HuH-7.5 (cell line): Measurements from ENCODE around the gene STPG2.
"Not testable (repeated sequence)": the region's sequence is repeated elsewhere in the genome, so short reads cannot be mapped to it uniquely, and the experiment has no call there.

Source experiments
- DNase-seq: peaks from one replicate; pipeline ENCODE4 v3.0.0; 2011; ENCODE audit warnings: low spot score

Gene STPG2

DNA sequence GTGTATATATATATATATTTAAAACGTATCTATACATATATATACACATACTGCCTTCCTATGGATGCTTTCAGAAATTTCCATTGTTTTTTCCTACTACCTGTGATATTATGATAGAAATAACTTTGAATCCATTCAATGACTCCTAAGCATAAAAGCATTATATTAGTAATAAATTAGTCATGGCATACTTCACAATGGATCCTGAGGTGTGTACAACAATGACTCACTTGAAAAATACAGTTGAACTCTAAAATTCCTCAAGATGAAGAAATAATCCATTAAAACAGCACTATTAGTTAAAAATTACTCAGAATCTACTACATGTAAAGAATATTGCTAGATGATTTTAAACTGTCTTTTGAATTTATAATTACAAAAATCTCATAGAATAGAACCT, 201.1 kb downstream of the STPG2 start:
- no peak for DNase-seq

DNA sequence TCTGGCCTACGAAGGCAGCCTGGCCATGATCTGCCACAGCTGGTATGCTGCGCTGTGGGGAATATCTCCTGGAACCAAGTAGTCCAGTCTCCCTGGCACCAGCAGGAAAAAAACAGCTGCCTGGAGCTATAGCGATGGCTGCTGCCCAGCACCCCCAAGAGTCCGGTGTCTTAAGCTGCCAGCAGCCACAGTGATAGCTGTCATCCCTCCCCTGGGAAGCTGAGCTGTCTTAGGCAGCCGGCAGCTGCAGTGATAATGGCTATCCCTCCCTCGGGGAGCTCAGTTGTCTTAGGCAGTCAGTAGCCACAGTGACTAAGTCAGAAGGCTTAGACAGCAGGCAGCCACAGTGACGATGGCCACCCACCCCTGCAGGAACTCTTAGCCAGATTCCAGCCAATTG, 205.1 kb downstream of the STPG2 start:
- DNase-seq, result no peak

DNA sequence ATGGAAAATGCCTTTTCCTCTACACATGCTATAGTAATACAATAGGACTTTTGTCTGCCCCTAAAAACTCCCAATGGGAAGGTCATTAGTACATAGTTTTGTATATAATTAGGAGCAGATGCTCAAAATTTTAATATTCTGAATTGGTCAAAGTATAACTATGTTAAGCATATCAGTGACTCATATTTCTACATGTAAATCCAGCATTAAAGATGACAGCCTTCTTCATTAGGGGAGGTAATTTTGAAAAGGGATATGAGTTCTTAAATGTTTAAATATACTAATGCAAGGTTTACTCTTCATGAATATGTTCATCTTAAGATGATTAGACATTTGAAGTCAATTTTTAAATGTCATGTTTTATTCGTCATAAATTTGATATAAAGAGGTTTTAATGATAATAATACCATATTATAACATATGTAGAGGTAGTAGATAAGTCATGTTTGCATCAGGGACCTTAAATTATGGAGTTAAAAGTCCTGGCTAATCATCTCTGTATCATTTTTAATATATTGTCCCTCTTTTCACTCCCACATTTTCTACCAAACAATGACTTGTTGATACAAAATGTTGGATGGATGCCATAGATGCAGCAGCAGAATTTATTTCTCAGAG, 218.8 kb downstream of the STPG2 start:
- no peak for DNase-seq

DNA sequence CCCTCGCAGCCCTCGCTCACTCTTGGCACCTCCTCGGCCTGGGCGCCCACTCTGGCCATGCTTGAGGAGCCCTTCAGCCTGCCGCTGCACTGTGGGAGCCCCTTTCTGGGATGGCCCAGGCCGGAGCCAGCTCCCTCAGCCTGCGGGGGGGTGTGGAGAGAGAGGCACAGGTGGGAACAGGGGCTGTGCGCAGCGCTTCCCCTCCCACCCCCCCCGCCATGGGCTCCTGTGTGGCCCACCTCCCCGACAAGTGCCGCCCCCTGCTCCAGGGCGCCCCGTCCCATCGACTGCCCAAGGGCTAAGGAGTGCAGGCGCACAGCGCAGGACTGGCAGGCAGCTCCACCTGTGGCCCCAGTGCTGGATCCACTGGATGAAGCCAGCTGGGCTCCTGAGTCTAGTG, 220.2 kb downstream of the STPG2 start:
- DNase-seq, result no peak

DNA sequence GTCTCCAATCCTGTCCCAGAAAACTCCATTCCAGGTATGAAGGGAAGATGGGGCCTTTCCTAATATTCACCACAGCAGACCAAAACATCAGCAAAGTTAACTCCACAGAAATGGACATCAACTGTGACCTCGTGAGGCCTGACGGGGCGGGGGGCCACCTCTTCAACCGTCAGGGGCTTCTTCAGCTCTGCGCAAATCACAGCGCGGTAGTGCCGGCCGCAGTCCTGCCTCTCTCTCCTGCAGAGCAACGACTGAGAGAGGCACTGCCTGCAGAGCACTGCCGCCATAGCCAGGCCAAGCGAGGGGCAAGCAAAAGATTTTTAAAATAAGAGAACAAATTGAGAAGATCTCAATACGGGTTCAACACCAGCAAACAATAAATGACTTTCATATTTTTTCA, 226.2 kb downstream of the STPG2 start:
- no peak for DNase-seq

DNA sequence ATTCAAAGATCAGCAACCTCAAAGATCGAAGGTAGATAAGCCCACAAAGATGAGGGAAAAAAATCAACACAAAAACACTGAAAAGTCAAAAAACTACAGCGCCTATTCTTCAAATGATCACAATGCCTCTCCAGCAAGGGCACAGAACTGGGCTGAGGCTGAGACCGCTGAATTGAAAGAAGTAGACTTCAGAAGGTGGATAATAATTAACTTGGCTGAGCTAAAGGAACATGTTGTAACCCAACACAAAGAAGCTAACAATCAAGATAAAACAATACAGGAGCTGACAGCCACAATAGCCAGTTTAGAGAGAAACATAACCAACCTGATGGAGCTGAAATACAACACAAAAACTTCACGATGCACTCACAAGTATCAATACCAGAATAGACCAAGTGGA, 231.1 kb downstream of the STPG2 start:
- no peak for DNase-seq

DNA sequence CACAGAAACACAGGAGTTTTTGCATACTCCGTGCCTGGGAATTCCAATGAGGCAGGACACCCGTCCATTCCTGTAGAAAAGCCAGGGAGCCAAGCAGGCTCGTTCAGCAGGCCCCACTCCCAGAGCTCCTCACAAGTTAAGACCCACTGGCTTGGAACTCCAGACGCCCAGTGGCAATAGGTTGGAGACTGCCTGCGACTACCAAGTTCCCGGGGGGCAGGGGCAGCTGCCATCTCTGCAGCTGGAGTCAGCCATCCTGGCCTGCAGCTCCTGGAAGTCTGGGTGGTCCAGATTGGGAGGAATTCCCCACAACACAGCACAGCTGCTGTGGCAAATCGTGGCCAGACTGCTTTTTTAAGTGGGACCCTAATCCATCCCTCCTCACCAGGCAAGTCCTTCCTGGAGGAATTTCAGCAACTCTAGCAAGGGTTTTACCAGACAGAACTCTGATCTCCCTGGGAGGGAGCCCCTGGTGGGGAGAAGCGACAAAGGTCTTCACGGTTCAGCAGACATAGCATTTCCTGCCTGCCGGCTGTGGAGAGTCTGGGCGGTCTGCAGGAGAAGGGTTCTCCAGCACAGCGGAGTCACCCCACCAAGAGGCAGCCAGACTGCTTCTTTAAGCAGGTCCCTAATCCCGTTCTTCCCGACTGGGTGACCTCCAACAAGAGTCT, 231.9 kb downstream of the STPG2 start:
- DNase-seq, result no peak

DNA sequence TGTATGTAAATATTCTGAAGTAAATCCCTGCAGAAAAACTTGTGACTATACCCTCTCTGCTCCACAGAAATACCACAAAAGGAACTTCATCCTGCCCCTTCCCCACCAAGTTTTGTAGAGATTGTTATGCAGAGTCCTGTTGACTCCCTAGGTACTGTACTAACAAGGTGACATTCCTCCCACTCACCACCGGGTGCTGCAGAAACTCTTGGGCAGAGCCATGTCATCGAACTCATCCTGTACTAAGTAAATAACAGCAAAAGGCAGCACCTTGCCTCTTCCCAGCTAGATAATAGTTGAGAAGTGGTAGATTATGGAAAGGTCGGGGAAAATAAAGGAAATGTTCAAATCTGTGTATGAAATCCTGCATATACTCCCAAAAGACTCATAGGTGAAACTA, 233.3 kb downstream of the STPG2 start:
- no peak for DNase-seq

DNA sequence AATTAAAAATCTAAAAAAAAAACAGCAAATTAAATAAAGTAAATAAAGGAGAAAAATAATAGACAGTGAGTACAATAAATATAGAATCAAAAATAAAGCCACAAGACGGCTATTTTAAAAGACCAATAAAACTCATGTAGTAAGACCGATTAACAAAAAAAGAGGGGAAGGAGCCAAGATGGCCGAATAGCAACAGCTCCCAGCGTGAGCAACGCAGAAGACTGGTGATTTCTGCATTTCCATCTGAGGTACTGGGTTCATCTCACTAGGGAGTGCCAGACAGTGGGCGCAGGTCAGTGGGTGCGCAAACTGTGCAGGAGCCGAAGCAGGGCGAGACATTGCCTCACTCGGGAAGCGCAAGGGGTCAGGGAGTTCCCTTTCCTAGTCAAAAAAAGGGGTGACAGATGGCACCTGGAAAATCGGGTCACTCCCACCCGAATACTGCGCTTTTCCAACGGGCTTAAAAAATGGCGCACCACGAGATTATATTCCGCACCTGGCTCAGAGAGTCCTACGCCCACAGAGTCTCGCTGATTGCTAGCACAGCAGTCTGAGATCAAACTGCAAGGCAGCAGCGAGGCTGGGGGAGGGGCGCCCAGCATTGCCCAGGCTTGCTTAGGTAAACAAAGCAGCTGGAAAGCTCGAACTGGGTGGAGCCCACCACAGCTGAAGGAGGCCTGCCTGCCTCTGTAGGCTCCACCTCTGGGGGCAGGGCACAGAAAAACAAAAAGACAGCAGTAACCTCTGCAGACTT, 239.7 kb downstream of the STPG2 start:
- DNase-seq, result not testable (repeated sequence)

DNA sequence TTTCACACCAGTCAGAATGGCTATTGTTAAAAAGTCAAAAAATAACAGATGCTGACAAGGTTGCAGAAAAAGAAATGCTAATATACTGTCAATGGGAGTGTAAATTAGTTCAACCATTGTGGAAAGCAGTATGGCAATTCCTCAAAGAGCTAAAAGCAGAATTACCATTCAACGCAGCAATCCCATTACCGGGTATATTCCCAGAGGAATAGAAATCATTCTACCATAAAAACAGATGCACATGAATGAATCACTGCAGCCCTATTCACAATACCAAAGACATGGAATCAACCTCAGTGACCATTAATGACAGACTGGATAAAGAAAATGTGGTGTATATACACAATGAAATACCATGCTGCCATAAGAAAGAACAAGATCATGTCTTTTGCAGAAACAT, 243.0 kb downstream of the STPG2 start:
- DNase-seq, result no peak

DNA sequence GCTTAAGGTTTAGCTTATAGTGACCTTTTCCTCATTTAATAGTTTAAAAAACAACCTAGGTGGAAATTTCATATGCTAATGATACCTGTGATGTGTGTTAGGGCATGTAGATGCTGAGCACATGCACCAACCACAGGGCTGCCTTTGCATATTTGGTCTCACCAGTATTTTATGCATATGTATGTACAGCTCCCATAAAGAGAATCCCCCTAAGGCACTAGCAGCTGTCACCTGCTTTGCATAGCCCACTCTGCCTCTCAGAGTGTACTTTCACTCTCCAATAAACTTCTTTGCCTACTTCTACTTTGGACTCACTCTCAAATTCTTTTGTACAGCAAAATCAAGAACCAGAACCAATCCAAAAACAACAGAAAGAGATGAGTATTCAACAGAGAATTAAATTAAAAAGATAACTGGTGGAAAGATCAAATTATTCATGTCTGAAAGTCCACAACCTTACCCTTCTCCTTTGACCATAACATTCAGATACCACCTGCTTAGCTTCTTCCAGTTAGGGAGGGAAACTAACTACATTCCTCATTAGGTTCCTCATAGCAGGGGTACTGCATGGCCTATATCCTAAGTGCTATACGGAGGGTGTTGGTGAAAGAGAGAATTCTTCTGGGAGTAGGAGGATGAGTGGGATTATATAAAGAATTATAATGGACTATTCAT, 250.5 kb downstream of the STPG2 start:
- DNase-seq, result no peak

DNA sequence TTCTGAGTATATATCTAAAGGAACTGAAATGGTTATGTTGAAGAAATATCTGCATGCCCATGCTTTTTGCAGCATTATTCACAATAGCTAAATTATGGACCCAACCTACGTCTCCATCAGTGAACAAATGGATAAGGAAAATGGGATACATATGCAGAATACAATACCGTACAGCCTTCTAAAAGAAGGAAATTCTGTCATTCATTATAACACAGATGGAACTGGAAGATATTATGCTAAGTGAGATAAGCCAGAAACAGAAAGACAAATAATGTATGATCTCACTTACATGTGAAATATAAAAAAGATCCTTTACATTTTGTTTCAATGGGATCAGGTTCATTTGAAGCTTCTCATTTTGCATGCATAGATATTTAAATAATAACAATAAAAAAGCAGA, 263.3 kb downstream of the STPG2 start:
- no peak for DNase-seq

DNA sequence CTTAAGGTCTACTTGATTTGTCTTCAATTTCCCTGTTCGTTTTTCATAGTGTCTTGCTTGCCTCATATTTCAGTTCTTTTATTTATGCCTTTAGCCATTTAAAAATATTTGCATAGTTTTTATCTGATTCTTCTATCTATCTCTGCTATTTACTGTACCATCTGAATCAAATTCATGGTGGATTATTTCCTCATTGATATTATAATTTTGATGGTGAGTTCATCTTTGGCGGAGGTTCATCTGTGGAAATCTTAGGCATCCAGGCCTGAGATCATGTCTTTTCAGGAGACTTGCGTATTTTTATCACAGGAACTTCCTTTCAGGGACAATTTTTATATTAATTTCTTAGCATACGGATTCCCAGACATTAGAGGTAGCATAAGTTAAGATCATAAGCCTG, 275.2 kb downstream of the STPG2 start:
- no peak for DNase-seq

DNA sequence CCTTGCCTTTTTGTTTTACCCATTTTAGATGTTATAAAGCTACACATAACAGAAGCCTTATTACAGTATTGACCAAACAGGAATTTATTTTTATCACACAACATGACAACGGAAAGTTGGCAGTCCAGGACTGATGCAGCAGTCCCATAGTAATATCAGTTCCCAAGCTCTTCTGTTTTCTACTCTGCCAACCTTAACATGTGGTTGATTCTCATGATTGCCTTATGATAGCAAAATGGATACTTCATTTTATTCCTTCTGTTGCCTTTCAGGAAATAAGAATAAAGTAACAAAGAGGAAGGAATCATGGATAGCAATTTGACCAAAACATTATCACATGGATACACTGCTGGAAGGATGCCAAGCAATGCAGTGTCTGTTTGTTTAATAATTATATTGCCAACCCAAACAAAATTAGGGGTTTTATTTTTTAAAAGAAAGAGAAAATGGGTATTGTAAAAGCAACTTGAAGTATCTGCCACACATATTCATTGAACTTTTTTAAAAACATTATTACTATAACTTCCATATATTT, 275.7 kb downstream of the STPG2 start:
- no peak for DNase-seq

DNA sequence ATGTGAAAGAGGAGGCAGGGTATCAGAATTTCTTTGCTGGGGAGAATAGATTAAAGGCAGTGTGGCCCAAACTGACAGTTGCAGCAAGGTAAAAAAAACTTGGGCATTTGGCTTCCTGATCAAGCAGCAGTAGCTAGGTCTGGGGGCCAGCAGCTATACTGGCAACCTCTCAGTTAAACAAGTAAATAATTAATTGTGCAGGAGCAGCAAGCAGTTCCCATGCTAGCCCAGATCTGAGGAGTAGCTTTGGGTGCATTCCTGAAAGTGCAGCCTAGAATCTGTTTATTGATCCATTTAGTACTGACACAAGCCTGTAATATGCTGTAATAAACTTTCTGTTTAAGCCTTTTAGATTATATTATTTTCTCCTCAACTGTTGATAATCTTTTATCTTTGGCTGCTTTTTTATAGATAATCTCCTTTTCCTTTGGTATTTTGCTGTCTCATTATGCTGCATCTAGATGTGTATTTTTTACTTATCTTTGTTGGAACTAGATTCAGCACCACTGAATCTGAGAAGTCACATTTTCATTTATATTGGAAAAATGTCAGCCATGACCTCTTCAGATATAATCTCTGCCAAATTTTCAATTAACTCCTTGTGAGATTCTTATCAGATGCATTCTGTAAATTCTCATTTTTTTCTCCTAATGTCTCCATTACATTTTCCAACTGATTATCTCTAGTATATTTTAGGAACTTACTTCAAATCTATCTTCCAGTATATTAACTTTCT, 276.3 kb downstream of the STPG2 start:
- DNase-seq, result no peak

DNA sequence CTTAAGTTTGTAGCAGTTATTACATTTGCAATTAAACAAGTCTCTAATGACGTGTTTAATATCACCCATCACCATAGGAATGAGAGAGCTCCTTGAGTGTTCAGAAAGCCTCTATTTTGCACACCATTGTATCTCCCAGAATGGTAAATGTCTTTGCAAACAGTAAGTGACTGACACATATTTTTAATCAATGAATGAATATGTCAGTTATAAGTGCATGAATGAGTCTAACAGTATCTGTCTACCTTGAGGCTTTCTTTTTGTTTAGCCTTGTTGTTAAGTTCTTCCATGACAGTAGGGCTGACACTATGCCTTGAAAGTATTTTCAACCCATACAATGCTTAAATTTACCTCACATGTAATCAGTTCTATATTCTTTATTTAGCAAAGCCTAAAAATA, 292.2 kb downstream of the STPG2 start:
- no peak for DNase-seq

DNA sequence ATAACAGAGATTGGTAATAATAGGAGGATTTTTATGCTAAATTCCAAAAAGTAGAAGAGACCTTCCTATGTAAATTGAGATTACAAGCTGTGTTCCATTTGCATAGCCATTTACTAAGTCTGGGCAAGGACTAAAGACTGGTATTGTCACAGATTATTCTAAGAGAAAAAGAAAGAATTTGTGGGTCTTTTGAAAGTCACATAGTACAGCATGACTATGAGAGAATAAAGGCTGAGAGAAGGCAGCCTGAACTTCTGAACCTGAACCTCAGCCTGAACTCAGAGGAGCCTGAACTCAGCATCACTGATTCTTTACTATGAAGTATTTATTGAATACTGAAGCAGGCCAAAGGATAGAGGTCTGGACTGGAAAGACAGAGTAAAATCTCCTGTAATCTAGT, 297.5 kb downstream of the STPG2 start:
- DNase-seq, result no peak

DNA sequence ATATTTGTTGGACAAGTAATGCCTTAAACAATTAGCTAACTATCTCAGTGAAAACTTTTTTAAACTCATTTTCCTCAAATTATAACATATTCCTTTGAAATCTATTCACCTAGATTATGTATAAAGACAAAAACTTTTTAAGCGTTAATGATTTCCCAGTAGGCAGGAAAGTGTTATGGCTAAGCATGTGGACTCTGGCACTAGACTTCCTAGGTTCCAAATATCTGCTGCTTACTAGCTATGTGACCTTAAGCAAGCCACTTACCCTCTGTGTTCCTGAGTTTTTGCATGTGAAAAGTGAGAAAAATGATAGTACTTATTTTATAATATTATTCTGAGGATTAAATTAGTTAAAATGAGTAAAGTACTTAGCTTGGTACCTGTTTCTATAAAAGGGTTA, 301.8 kb downstream of the STPG2 start:
- DNase-seq, result no peak

DNA sequence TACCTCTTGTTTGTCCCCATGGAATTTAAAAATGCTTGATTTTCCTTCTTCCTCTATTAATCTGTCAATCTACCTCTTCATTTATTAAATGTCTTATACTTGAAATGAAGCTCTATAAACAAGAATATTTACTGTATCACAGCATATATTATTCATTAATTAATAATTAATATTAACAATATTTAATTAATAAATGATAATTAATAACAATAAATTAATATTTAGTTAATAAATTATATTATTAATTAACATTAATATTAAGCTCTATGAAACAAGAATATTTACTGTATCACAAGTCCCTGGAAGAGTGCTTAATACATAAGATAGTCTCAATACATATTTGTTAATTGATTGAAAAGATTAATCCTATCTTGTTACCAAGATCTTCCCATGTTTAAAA, 306.6 kb downstream of the STPG2 start:
- no peak for DNase-seq

DNA sequence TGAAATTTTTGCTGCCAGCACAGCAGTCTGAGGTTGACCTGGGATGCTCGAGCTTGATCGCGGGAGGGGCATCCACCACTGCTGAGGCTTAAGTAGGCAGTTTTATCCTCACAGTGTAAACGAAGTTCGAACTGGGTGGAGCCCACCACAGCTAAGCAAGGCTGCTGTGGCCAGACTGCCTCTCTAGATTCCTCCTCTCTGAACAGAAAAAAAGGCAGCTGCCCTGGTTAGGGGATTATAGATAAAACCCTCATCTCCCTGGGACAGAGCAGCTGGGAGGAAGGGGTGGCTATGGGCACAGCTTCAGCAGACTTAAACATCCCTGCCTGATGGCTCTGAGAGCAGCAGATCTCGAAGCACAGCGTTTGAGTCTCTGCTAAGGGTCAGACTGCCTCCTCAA, 314.6 kb downstream of the STPG2 start:
- DNase-seq, result no peak

DNA sequence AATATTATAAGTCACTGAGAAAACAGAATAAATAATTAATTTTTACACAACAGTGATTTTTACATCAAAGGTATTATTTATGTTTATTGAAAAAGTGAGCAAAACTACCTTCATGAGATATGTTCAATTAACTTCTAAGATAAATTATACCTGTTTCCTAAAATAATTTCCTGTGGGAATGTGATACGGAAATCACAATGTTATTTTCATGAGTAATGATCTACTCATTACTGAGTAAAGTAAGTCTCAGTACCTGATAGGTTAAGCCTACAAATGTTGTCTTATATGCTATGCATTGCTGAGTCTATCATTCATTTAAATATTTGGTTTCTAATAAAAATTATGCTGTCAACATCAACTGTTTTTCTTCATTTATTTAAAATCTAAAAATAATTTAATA, 324.0 kb downstream of the STPG2 start:
- DNase-seq, result no peak

DNA sequence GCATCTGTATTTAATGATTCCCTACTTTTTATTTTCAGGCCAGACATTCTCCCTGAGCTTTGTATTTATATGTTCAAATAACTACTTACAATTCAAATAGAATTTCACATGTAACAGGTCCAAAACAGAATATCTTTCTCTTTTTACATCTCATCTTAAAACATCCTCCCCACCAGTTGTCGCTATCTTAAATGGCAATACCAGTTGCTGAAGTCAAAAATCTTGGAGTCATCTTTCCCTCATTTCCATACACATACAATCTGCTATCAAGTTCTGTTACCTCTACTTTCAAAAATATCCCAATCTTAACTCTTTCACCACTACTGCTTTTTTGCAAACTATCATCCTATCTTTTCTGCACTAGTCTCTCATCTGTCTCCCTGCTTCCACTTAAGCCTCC, 330.5 kb downstream of the STPG2 start:
- no peak for DNase-seq
